Measurements from ENCODE around the gene PKMYT1.

PKMYT1 gene

DNA sequence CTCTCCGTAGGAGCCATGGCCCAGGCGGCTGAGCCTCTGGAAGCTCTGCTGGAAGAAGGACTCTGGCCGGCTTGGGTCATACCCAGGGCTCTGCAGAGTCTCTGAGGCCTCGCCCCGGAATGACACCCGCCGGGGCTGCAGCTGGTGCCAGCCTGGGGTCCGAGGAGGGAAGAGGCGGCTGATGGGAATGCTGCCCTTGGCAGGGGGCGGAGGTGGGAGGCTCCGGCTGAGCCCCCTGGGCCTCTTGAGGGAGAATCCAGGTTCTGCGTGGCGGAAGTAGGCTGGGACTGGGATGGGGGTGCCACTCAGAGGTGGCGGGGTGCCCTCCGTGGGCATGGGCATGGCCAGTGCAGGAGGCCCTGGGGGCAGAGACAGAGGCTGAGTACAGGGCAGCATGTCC is 3.6 kb downstream of the PKMYT1 start:
- H3K36me3 Mint-ChIP-seq (ENCODE audit: low read depth), result peaks cover 4% of the 10 kb centered on the region
- H3K27ac Mint-ChIP-seq, result no peak overlapping the region
- H3K4me3 Mint-ChIP-seq, result no peak overlapping the region
- no peaks in the 10 kb centered on the region for H3K27me3 Mint-ChIP-seq (ENCODE audit: low read depth)
- H3K4me1 Mint-ChIP-seq (ENCODE audit: low read depth), result peaks cover 9% of the 10 kb centered on the region
- no peaks in the 10 kb centered on the region for H3K9me3 Mint-ChIP-seq

GRCh38 chr16:2976201-2976600 is 4.0 kb downstream of the PKMYT1 start:
- Mint-ChIP-seq H3K27ac (no peak overlapping the region), H3K9me3 (no peaks in the 10 kb centered on the region), H3K4me1 (ENCODE audit: low read depth) (peaks cover 8% of the 10 kb centered on the region), H3K27me3 (ENCODE audit: low read depth) (no peaks in the 10 kb centered on the region), H3K36me3 (ENCODE audit: low read depth) (peaks cover 4% of the 10 kb centered on the region), H3K4me3 (no peak overlapping the region)

GRCh38 chr16:2975161-2975795 is 5.0 kb downstream of the PKMYT1 start:
- Mint-ChIP-seq H3K27ac (no peak overlapping the region), H3K36me3 (ENCODE audit: low read depth) (peaks cover 4% of the 10 kb centered on the region), H3K4me1 (ENCODE audit: low read depth) (peaks cover 14% of the 10 kb centered on the region), H3K27me3 (ENCODE audit: low read depth) (no peaks in the 10 kb centered on the region), H3K9me3 (no peaks in the 10 kb centered on the region), H3K4me3 (no peak overlapping the region)

- no peaks in the 10 kb centered on the region for H3K27me3 Mint-ChIP-seq (ENCODE audit: low read depth)
Measured at GRCh38 chr16:2974319-2975056, 5.8 kb downstream of the PKMYT1 start.

DNA sequence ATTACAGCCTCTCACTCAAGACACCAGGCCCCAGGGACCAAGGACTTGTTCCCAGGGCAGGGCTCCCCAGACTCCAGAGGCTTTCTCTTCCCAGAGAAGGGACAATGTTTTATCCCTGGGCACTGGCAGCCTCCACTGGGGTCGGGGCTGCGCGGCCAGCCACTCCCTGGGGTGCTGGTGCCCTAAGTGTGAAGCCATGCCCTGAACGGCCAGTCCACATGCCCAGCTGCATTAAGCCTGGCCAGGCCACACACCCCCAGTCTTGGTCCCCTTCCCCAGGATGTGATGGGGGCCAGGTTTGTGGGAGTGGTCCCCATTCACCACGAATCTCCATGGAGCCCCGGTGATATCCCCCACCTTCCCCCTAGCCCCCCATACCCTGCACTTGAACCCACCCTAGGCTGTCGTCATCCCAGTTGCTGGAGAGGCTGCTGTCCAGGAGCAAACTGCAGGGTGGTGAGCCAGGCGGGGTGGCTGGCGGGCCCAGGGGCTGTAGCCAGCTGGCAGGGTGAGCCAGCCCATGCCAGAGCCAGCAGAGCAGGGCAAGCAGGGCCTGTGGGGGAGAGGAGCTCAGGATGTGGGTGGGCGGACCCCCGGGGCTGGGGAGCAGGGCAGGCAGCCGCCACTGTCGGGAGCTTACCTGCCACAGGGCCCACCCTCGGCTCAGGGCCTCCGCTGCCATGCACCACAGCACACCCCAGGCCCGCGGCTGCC is 6.5 kb downstream of the PKMYT1 start:
- no peak overlapping the region for H3K4me3 Mint-ChIP-seq
- H3K27ac Mint-ChIP-seq, result no peak overlapping the region
- H3K9me3 Mint-ChIP-seq, result no peaks in the 10 kb centered on the region
- peaks cover under 1% of the 10 kb centered on the region for H3K27me3 Mint-ChIP-seq (ENCODE audit: low read depth)
- H3K4me1 Mint-ChIP-seq (ENCODE audit: low read depth), result peaks cover 16% of the 10 kb centered on the region
- H3K36me3 Mint-ChIP-seq (ENCODE audit: low read depth), result peaks cover 4% of the 10 kb centered on the region

More at GRCh38 chr16:2974319-2975056, 5.8 kb downstream of the PKMYT1 start:
- H3K9me3 Mint-ChIP-seq, result no peaks in the 10 kb centered on the region
- H3K4me1 Mint-ChIP-seq (ENCODE audit: low read depth), result peaks cover 14% of the 10 kb centered on the region
- H3K27ac Mint-ChIP-seq, result no peak overlapping the region
- H3K4me3 Mint-ChIP-seq, result no peak overlapping the region
- peaks cover 4% of the 10 kb centered on the region for H3K36me3 Mint-ChIP-seq (ENCODE audit: low read depth)

- Mint-ChIP-seq H3K36me3 (ENCODE audit: low read depth) (peaks cover 4% of the 10 kb centered on the region), H3K4me1 (ENCODE audit: low read depth) (peaks cover 21% of the 10 kb centered on the region), H3K9me3 (no peaks in the 10 kb centered on the region), H3K27me3 (ENCODE audit: low read depth) (peaks cover 7% of the 10 kb centered on the region), H3K27ac (no peak overlapping the region), H3K4me3 (no peak overlapping the region)
Measured at GRCh38 chr16:2973093-2973492, 7.2 kb downstream of the PKMYT1 start.

DNA sequence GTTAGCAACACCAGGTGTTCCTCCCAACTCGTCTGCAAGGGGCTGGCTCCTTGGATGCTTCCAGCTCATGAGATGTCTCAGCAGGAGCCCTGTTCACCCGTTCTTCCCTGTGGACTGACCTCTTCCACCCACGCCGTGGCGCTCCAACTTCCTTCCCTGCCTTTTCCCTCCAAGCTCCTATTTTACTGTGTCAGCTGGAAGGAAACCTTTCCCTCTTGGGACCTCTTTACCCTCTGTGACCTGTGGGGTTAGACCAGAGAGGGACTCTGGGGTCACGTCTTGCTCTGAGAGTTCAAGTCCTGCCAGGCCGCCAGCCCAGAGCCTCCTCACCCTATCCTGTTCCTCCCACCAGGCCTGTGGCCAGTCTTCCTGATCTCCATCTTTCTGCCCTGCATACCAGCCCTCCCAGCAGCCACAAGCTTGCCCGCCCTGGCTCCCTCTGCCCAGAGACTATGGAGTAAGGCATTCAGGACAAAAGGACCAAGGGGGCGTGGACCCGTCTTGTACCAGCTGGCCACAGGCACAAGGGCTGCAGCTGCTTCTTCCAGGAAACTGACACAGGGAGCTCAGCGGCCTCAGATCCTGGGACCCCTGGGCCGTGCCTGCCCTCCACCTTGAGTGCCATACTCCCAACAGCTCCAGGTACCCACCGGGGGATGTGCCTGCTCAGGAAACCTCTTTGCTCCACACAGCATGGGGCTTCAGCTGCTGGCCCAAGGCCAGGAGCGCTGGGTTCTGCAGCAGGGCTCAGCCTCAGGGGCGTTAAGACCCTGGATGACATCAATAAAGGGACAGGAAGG is 8.1 kb downstream of the PKMYT1 start:
- Mint-ChIP-seq H3K27me3 (ENCODE audit: low read depth) (peaks cover 13% of the 10 kb centered on the region), H3K4me1 (ENCODE audit: low read depth) (peaks cover 19% of the 10 kb centered on the region), H3K9me3 (no peaks in the 10 kb centered on the region), H3K36me3 (ENCODE audit: low read depth) (peaks cover 4% of the 10 kb centered on the region), H3K4me3 (peak overlapping the region; percentile 58), H3K27ac (no peak overlapping the region)

DNA sequence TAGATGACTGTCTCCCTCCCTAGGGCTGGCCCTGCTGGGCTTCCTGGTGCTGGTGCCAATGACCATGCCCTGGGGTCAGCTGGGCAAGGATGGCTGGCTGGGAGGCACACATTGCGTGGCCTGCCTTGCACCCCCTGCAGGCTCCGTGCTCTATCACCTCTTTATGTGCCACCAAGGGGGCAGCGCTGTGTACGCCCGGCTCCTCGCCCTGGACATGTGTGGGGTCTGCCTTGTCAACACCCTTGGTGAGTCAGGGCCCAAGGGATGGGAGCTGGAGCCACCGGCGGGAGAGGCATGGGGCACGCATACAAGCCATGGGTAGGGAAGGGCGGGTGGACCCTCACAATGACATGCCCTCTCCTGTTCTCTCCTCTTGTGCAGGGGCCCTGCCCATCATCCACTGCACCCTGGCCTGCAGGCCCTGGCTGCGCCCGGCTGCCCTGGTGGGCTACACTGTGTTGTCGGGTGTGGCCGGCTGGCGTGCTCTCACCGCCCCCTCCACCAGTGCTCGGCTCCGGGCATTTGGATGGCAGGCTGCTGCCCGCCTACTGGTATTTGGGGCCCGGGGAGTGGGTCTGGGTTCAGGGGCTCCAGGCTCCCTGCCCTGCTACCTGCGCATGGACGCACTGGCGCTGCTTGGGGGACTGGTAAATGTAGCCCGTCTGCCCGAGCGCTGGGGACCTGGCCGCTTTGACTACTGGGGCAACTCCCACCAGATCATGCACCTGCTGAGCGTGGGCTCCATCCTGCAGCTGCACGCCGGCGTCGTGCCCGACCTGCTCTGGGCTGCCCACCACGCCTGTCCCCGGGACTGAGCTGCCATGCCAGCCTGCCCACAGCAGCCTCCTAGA is 8.9 kb downstream of the PKMYT1 start:
- Mint-ChIP-seq H3K27ac (peak overlapping the region; percentile 52), H3K9me3 (no peaks in the 10 kb centered on the region), H3K4me1 (ENCODE audit: low read depth) (peaks cover 19% of the 10 kb centered on the region)

GRCh38 chr16:2970563-2970962 is 9.7 kb downstream of the PKMYT1 start:
- Mint-ChIP-seq H3K27ac (peak overlapping the region; percentile 52), H3K4me3 (peak overlapping the region; percentile 67), H3K4me1 (ENCODE audit: low read depth) (peaks cover 19% of the 10 kb centered on the region), H3K9me3 (no peaks in the 10 kb centered on the region), H3K27me3 (ENCODE audit: low read depth) (peaks cover 20% of the 10 kb centered on the region), H3K36me3 (ENCODE audit: low read depth) (peaks cover 4% of the 10 kb centered on the region)

More for the DNA sequence above, 8.9 kb downstream of the PKMYT1 start:
- H3K27me3 Mint-ChIP-seq (ENCODE audit: low read depth), result peaks cover 13% of the 10 kb centered on the region
- peaks cover 4% of the 10 kb centered on the region for H3K36me3 Mint-ChIP-seq (ENCODE audit: low read depth)
- H3K4me3 Mint-ChIP-seq, result peak overlapping the region; percentile 67

- H3K27me3 Mint-ChIP-seq (ENCODE audit: low read depth), result peaks cover 26% of the 10 kb centered on the region
- H3K4me1 Mint-ChIP-seq (ENCODE audit: low read depth), result peaks cover 21% of the 10 kb centered on the region
- peaks cover 4% of the 10 kb centered on the region for H3K36me3 Mint-ChIP-seq (ENCODE audit: low read depth)
- peak overlapping the region; percentile 41 for H3K27ac Mint-ChIP-seq
- peak overlapping the region; percentile 67 for H3K4me3 Mint-ChIP-seq
- no peaks in the 10 kb centered on the region for H3K9me3 Mint-ChIP-seq
Measured at GRCh38 chr16:2969545-2970521, 10.4 kb downstream of the PKMYT1 start.

GRCh38 chr16:2968738-2969544 is 11.3 kb downstream of the PKMYT1 start, which contains the start of gene PAQR4:
PAQR4 (plus strand) TSS chr16:2969348; CDS start chr16:2969675, 327 bp downstream.
- H3K27ac Mint-ChIP-seq, result peak within 1 kb of the TSS; percentile 41
- peaks cover 24% of the 10 kb centered on the region for H3K4me1 Mint-ChIP-seq (ENCODE audit: low read depth)
- peaks cover 4% of the 10 kb centered on the region for H3K36me3 Mint-ChIP-seq (ENCODE audit: low read depth)
- peaks cover 31% of the 10 kb centered on the region for H3K27me3 Mint-ChIP-seq (ENCODE audit: low read depth)
- no peaks in the 10 kb centered on the region for H3K9me3 Mint-ChIP-seq
- peak within 1 kb of the TSS; percentile 74 for H3K4me3 Mint-ChIP-seq

DNA sequence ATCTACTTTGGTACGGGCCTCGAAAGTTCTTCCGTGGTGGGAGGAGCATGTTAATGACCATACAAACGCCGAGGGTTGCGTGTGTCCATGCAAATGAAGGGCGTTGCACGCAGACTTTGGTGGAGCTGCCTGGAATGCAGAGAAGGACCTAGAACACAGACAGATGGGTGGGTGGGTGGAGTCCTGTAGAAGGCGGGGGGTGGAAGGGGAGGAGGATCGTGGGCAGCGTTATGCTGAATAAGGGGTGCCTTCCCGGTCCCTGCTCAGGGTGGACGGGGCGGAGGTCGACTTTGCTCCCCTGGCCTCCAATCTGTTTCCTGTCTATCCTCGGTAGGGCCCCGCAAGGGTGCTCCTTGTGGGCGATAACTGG is 11.9 kb downstream of the PKMYT1 start:
- H3K9me3 Mint-ChIP-seq, result no peaks in the 10 kb centered on the region
- peaks cover 24% of the 10 kb centered on the region for H3K4me1 Mint-ChIP-seq (ENCODE audit: low read depth)
- peak overlapping the region; percentile 74 for H3K4me3 Mint-ChIP-seq
- peaks cover 4% of the 10 kb centered on the region for H3K36me3 Mint-ChIP-seq (ENCODE audit: low read depth)
- H3K27ac Mint-ChIP-seq, result no peak overlapping the region
- H3K27me3 Mint-ChIP-seq (ENCODE audit: low read depth), result peaks cover 35% of the 10 kb centered on the region
